ENCODE measurements around the gene CNTN5. TPM values are rescaled to one million over a fixed set of nuclear protein-coding genes. Genes with fewer than 3 reads are reported as not detected.

Gene CNTN5
- polyA plus RNA-seq, 1 of the 3 experiments (the other 2 are of a cell fraction): not detected

DNA sequence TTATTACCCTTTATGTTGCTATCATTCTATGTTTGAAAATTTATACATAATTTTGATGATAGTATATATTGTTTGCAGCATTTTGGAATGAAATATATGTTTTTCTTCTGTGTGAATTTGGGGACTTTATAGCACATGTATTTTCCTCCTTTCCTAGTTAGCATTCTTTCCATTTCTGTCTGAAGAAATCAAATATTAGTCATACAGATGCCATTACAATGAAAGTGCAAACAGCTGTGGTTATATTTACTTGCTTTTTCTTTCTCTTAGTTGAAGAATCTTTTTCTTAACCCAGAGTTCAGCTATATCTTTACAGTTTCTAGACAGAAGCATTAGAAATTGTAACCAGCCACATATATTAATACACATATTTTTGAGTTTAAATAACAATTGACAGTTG lies 913.3 kb downstream of the CNTN5 start:
- Histone ChIP-seq H3F3A (replicated peaks; ENCODE audit: insufficient read depth) (no peaks in the 10 kb centered on the region), H3K4me1 (ENCODE audit: control insufficient read depth in 1 of 2, insufficient read depth in 2 of 2, low read depth in 1 of 2, low read length in 1 of 2) (no peaks in the 10 kb centered on the region), H3K4me3 (ENCODE audit: low read depth in 2 of 2, low read length in 1 of 2) (no peak overlapping the region), H3K36me3 (replicated peaks in 1 of 2; ENCODE audit: control insufficient read depth in 1 of 2, insufficient read depth in 2 of 2, low read length in 1 of 2) (no peaks in the 10 kb centered on the region), H3K27ac (ENCODE audit: low read depth in 2 of 2, low read length in 1 of 2) (no peak overlapping the region), H3K9ac (no peak overlapping the region), H3K27me3 (ENCODE audit: insufficient read depth) (no peaks in the 10 kb centered on the region), H3K9me3 (no peaks in the 10 kb centered on the region), H4K20me1 (ENCODE audit: insufficient read depth) (no peaks in the 10 kb centered on the region), H3K4me2 (no peak overlapping the region), H3K9me2 (no peaks in the 10 kb centered on the region), H2AFZ (ENCODE audit: low read depth) (no peak overlapping the region), H3K79me2 (ENCODE audit: insufficient read depth) (no peaks in the 10 kb centered on the region)
- DNase-seq: no peak
- POLR2A ChIA-PET: no interaction called here
- CTCF ChIA-PET: no interaction called here
- TF ChIP-seq MXI1 (IDR thresholded peaks at IDR 0.05; ENCODE audit: low read depth, low read length) (no peak), ELF1 (IDR thresholded peaks at IDR 0.05) (no peak), JUND (IDR thresholded peaks at IDR 0.05) (no peak), GABPA (IDR thresholded peaks at IDR 0.05; ENCODE audit: low read depth) (no peak), EZH2phosphoT487 (IDR thresholded peaks at IDR 0.05; ENCODE audit: borderline replicate concordance, low read depth) (no peak), POLR2AphosphoS5 (IDR thresholded peaks at IDR 0.05; ENCODE audit: low read depth, low read length) (no peak), RCOR1 (IDR thresholded peaks at IDR 0.05; ENCODE audit: low read length) (no peak), FOXM1 (IDR thresholded peaks at IDR 0.05; ENCODE audit: low read depth) (no peak), RXRA (IDR thresholded peaks at IDR 0.05; ENCODE audit: borderline replicate concordance, low read depth) (no peak), FOSL2 (IDR thresholded peaks at IDR 0.05; ENCODE audit: borderline replicate concordance, low read depth) (no peak), NFIC (IDR thresholded peaks at IDR 0.05; ENCODE audit: borderline replicate concordance) (no peak)
- TF ChIP-seq, protein P1, sequence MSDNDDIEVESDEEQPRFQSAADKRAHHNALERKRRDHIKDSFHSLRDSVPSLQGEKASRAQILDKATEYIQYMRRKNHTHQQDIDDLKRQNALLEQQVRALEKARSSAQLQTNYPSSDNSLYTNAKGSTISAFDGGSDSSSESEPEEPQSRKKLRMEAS (IDR thresholded peaks at IDR 0.05; ENCODE audit: low read depth): no peak
- TF ChIP-seq, protein P2, sequence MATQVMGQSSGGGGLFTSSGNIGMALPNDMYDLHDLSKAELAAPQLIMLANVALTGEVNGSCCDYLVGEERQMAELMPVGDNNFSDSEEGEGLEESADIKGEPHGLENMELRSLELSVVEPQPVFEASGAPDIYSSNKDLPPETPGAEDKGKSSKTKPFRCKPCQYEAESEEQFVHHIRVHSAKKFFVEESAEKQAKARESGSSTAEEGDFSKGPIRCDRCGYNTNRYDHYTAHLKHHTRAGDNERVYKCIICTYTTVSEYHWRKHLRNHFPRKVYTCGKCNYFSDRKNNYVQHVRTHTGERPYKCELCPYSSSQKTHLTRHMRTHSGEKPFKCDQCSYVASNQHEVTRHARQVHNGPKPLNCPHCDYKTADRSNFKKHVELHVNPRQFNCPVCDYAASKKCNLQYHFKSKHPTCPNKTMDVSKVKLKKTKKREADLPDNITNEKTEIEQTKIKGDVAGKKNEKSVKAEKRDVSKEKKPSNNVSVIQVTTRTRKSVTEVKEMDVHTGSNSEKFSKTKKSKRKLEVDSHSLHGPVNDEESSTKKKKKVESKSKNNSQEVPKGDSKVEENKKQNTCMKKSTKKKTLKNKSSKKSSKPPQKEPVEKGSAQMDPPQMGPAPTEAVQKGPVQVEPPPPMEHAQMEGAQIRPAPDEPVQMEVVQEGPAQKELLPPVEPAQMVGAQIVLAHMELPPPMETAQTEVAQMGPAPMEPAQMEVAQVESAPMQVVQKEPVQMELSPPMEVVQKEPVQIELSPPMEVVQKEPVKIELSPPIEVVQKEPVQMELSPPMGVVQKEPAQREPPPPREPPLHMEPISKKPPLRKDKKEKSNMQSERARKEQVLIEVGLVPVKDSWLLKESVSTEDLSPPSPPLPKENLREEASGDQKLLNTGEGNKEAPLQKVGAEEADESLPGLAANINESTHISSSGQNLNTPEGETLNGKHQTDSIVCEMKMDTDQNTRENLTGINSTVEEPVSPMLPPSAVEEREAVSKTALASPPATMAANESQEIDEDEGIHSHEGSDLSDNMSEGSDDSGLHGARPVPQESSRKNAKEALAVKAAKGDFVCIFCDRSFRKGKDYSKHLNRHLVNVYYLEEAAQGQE (IDR thresholded peaks at IDR 0.05; ENCODE audit: low read depth, low read length): no peak
- TF ChIP-seq, protein P3, sequence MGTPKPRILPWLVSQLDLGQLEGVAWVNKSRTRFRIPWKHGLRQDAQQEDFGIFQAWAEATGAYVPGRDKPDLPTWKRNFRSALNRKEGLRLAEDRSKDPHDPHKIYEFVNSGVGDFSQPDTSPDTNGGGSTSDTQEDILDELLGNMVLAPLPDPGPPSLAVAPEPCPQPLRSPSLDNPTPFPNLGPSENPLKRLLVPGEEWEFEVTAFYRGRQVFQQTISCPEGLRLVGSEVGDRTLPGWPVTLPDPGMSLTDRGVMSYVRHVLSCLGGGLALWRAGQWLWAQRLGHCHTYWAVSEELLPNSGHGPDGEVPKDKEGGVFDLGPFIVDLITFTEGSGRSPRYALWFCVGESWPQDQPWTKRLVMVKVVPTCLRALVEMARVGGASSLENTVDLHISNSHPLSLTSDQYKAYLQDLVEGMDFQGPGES (IDR thresholded peaks at IDR 0.05; ENCODE audit: low read depth, low read length): no peak
- TF ChIP-seq, protein P4, sequence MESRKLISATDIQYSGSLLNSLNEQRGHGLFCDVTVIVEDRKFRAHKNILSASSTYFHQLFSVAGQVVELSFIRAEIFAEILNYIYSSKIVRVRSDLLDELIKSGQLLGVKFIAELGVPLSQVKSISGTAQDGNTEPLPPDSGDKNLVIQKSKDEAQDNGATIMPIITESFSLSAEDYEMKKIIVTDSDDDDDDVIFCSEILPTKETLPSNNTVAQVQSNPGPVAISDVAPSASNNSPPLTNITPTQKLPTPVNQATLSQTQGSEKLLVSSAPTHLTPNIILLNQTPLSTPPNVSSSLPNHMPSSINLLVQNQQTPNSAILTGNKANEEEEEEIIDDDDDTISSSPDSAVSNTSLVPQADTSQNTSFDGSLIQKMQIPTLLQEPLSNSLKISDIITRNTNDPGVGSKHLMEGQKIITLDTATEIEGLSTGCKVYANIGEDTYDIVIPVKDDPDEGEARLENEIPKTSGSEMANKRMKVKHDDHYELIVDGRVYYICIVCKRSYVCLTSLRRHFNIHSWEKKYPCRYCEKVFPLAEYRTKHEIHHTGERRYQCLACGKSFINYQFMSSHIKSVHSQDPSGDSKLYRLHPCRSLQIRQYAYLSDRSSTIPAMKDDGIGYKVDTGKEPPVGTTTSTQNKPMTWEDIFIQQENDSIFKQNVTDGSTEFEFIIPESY (IDR thresholded peaks at IDR 0.05; ENCODE audit: borderline replicate concordance, low read depth): no peak

All from SK-N-SH (cell line).